SU-DHL-6 (cell line): ENCODE data around the gene CHL1.

Experiments used
- EZH2phosphoT487 ChIP-seq: fragments of 200-600 bp; sonication (generic), shearing (Covaris generic); conservative IDR thresholded peaks from 2 replicates; pipeline ENCODE4 v1.6.1; 2018; ENCODE audit warnings: mild to moderate bottlenecking, antibody characterized with exemption, low read length, moderate library complexity, mixed read lengths
- TF ChIP-seq, protein P1 (sequence below): fragments of 200-600 bp; sonication (generic); IDR thresholded peaks from one replicate; pipeline ENCODE4 v1.5.1; 2017; ENCODE audit warnings: antibody characterized with exemption, mild to moderate bottlenecking, low read length, moderate library complexity; ENCODE audit not compliant: insufficient read depth, poor library complexity, severe bottlenecking

GRCh38 chr3:197149-197827 lies 725 bp downstream of the CHL1 start:
- TF ChIP-seq, protein P1, sequence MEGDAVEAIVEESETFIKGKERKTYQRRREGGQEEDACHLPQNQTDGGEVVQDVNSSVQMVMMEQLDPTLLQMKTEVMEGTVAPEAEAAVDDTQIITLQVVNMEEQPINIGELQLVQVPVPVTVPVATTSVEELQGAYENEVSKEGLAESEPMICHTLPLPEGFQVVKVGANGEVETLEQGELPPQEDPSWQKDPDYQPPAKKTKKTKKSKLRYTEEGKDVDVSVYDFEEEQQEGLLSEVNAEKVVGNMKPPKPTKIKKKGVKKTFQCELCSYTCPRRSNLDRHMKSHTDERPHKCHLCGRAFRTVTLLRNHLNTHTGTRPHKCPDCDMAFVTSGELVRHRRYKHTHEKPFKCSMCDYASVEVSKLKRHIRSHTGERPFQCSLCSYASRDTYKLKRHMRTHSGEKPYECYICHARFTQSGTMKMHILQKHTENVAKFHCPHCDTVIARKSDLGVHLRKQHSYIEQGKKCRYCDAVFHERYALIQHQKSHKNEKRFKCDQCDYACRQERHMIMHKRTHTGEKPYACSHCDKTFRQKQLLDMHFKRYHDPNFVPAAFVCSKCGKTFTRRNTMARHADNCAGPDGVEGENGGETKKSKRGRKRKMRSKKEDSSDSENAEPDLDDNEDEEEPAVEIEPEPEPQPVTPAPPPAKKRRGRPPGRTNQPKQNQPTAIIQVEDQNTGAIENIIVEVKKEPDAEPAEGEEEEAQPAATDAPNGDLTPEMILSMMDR: no peak
- no peak for TF ChIP-seq EZH2phosphoT487
